Gastrocnemius medialis (tissue), 4 donors: Measurements from ENCODE around the gene AMZ1.

ENCODE experiments used
- CTCF ChIP-seq, 5 experiments: fragments of 450-650 bp in 3 of 5; fragments of 200-600 bp in 2 of 5; sonication (generic) in 2 of 5; IDR thresholded peaks in 4 of 5; conservative IDR thresholded peaks in 1 of 5; 1 replicate in 4 of 5; 2 replicates in 1 of 5; pipeline ENCODE4 v1.5.1; 2016 to 2019; ENCODE audit warnings: antibody characterized with exemption in 5 of 5, mild to moderate bottlenecking in 3 of 5, moderate library complexity in 3 of 5
- POLR2A ChIP-seq, 2 donors: fragments of 450-650 bp; IDR thresholded peaks; one replicate each; pipeline ENCODE4 v1.6.1; 2017; ENCODE audit warnings: antibody characterized with exemption in 2 of 2, mild to moderate bottlenecking in 2 of 2, moderate library complexity in 2 of 2

- TF ChIP-seq CTCF (IDR thresholded peaks at IDR 0.05 in 4 of 5, conservative IDR thresholded peaks at IDR 0.05 in 1 of 5) (no peak), POLR2A (IDR thresholded peaks at IDR 0.05) (no peak)
These were observed 20.2 kb upstream of the AMZ1 start for GRCh38 chr7:2667843-2668242.
